ENCODE data around the gene ARF6.
"Not testable (repeated sequence)": the region's sequence is repeated elsewhere in the genome, so short reads cannot be mapped to it uniquely, and the experiment has no call there.

Gene ARF6

DNA sequence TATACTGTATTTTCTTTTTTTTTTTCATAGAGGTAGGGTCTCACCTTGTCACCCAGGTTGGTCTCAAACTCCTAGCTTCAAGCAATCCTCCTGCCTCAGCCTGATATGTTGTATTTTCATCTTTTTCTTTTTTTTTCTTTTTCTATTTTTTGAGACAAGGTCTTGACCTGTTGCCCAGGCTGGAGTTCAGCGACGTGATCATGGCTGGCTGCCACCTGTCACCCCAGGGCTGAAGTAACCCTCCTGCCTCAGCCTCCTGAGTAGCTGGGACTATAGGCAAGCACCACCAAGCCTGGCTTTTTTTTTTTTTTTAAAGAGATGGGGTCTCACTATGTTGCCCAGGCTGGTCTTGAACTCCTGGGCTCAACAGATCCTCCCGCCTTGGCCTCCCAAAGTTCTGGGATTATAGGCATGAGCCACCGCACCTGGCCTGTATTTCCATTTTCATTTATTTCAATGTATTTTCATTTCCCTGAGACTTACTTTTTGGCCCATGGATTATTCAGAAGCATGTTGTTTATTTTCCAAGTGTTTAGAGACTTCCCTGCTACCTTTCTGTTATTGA, 16.2 kb upstream of the ARF6 start:
- DNase-seq (ENCODE audit: low spot score): no peak

DNA sequence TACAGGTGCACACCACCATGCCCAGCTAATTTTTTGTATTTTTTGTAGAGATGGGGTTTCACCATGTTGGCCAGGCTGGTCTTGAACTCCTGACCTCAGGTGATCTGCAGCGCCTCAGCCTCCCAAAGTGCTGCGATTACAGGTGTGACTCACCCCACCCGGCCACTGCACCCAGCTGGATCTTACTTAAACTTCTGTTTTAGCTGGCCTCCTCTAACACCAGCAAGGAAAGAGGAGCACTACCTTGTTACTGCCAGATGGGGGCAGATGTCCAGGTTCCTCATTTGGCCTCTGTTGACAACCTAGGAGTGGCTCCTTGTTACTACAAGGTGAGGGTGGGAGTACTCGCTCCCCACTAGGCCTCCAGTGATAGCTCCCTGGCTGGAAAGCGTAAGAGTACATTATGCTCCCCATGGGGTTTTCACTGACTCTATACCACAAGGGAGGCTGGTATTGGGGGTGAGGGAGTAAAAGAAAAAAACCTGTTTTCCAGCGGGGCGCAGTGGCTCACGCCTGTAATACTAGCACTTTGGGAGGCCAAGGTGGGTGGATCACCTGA, 13.2 kb upstream of the ARF6 start:
- DNase-seq (ENCODE audit: low spot score): no peak

DNA sequence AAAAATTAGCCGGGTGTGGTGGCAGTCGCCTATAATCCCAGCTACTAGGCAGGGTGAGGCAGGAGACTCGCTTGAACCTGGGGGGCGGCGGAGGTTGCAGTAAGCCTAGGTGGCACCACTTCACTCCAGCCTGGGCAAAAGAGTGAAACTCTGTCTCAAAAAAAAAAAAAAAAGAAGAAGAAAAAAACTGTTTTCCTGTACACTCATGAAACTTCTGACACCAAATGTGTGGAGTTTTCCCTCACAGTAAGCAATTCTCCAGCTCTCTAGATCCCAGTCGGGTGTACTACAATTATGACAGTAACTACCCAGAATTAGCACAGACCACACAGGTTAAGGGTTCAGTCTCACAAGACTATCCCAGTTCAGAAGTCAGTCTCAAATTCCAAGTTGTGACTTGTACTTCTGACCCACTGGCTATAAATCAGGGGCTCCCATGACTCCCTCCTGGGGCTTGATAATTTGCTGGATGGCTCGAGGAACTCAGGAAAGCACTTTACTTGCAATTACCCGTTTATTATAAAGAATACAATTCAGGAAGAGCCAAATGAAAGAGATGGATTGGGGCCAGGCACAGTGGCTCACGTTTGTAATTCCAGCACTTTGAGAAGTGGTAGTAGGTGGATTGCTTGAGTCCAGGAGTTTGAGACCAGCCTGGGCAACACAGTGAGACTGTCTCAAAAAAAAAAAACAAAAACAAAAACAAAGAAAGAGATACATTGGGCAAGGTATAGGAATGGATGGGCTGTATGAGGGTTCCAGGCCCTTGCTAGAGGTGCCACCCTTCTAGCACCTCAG, 12.4 kb upstream of the ARF6 start:
- DNase-seq (ENCODE audit: low spot score): no peak

DNA sequence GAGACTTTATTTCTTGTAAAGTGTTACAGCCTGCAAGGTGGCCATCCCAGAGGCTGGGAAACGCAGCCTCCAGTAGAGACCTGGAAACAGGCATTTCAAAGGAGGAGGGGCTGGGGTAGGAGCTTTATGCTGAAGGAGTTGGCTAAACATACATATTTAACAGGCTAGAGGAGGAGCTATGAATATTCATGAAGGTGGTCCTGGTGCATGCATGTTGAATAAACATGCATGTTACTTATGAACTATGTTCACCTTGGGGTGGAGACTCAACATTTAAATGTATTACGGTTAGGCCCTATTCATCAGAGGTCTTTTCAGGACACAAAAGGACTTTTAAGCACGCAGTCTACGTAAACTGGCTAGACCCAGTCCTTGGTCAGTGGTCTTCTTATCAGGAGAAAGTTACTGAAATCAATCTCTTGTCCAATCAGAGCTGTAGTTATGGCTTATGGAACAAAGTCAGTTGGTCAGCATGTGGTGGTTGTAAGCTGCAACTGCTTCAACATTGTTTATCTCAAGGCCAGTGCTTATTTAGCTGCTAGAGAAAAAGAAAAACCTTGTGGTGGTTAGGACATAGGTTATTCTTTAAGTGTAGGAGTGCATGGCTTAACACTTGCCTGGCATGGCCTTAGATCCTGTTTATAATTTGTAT, 11.4 kb upstream of the ARF6 start:
- no peak for DNase-seq (ENCODE audit: low spot score)

DNA sequence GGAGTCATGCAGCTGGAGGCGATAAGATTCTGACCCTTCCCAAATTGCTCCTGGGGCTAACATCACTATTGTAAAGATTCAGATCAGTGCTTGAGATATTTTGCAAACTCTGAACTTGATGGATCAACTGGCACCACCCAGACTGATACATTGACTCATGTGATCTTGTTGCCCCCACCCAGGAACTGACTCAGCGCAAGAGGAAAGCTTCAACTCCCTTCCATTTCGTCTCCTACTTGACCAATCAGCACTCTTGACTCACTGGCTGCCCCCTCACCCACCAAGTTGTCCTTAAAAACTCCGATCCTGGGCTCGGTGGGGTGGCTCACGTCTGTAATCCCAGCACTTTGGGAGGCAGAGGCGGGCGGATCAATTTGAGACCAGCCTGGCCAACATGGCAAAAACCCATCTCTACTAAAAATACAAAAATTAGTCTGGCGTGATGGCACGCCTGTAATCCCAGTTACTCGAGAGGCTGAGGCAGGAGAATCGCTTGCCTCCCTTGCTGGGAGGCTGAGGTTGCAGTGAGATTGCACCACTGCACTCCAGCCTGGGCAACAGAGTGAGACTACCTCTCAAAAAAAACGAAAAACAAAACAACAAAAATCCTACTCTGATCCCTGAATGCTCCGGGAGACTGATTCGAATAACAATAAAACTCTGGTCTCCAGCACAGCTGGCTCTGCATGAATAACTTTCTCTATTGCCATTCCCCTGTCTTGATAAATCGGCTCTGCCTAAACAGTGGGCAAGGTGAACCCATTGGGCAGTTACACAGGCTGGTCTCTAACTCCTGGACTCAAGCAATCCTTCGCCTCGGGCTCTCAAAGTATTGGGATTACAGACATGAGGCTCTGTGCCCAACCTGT, 9.8 kb upstream of the ARF6 start:
- DNase-seq (ENCODE audit: low spot score): no peak

DNA sequence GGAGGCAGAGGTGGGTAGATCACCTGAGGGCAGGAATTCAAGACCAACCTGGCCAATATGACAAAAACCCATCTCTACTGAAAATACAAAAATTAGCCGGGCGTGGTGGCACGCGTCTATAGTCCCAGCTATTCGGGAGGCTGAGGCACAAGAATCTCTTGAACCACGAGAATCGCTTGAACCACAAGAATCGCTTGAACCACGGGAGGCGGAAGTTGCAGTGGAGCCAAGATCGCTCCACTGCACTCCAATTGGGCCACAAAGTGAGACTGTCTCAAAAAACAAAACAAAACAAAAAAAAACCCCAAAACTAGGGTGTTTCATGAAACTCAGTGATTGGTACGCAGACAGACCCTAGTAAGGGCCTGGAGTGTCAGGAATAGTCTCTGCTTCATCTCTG, 6.4 kb upstream of the ARF6 start:
- no peak for DNase-seq (ENCODE audit: low spot score)

DNA sequence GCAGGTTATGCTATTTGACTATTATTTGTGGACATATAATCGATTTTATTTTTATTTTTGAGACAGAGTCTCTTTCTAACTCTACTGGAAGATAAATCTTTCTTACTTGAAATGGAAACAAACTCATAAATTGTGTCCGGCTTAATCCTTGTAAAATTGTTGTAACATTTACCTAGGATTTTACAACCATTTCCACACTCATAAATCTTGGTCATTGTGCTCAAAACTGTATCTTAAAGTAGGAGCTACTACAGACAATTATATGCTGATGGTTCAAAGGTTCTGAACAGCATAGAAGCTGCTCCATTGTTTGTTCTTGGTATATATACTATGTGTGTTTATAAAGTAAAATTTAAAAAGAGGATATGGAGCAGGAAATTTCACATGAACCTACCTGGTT, 4.6 kb upstream of the ARF6 start:
- no peak for DNase-seq (ENCODE audit: low spot score)

DNA sequence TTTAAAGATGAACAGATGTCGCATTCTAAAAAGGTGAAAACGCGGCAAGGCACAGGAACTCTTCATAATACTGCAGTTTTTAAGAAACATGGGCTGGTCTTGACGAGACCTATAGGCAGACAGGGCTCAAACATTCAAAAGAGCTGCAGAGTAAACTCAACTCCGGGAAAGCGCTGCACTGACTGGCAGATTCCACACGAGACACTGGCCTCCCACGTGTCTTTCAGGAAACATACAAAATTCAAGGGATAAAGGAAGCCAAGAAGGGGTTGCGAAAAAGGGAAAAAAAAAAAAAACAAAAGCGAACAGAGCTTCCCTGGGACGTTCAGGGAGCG, 614 bp upstream of the ARF6 start:
- no peak for DNase-seq (ENCODE audit: low spot score)

DNA sequence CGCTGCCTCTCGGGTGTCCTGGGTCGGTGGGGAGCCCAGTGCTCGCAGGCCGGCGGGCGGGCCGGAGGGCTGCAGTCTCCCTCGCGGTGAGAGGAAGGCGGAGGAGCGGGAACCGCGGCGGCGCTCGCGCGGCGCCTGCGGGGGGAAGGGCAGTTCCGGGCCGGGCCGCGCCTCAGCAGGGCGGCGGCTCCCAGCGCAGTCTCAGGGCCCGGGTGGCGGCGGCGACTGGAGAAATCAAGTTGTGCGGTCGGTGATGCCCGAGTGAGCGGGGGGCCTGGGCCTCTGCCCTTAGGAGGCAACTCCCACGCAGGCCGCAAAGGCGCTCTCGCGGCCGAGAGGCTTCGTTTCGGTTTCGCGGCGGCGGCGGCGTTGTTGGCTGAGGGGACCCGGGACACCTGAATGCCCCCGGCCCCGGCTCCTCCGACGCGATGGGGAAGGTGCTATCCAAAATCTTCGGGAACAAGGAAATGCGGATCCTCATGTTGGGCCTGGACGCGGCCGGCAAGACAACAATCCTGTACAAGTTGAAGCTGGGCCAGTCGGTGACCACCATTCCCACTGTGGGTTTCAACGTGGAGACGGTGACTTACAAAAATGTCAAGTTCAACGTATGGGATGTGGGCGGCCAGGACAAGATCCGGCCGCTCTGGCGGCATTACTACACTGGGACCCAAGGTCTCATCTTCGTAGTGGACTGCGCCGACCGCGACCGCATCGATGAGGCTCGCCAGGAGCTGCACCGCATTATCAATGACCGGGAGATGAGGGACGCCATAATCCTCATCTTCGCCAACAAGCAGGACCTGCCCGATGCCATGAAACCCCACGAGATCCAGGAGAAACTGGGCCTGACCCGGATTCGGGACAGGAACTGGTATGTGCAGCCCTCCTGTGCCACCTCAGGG, 679 bp downstream of the ARF6 start:
- no peak for DNase-seq (ENCODE audit: low spot score)

DNA sequence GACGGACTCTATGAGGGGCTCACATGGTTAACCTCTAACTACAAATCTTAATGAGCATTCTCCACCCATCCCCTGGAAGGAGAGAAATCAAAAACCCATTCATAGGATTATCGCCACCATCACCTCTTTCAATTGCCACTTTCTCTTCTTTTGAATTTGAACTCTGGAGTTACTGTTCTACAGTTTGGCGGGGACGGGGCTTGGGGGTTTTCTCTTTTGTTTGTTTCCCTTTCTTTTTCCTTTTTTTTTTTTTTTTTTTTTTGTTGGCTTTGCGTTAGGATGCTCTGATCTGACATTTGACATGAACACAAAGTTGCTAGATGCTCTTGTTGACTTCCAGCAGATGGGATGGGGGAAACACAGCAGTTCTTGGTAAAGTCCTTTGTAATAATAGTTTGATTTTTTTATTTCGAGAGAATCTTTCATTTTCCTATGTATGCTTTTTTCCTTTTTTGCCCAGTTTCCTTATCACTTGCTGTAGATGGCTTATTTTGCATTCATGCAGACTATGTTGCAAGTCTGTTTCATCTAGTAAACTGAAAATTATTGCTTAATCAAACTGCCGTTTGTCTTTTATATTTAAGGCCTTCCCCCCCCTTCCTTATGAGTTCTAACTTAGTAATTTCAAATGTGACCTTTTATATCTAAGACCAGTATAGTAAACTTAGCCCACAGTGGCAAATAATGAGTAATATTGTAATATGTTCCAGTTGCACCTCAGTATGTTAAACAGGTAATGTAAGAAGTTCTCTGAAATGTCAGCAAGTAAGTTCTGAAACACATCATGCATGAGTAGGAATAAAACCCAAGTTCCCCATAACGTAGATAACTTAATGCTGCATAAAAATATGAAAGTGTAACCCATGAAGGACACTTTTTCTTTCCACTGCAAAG, 1.6 kb downstream of the ARF6 start:
- not testable (repeated sequence) for DNase-seq (ENCODE audit: low spot score)

DNA sequence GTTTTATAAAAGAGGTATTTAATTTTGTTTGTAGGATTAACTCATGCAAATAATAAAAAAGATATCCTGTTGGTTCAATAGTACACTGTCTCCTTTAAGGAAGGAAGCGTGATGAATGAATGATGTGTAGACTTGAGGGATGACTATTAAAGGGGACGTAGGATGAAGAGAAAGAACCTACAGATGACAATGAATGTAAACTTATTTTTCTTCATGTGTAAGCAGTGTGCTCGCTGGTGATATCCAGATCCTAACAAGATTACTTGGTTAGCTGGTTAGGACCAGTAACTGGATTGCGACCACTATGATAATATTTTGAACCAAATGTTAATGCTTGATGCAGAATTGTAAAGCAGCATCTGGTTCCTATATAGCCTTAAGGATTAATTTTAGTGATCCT, 2.6 kb downstream of the ARF6 start:
- DNase-seq (ENCODE audit: low spot score): no peak

DNA sequence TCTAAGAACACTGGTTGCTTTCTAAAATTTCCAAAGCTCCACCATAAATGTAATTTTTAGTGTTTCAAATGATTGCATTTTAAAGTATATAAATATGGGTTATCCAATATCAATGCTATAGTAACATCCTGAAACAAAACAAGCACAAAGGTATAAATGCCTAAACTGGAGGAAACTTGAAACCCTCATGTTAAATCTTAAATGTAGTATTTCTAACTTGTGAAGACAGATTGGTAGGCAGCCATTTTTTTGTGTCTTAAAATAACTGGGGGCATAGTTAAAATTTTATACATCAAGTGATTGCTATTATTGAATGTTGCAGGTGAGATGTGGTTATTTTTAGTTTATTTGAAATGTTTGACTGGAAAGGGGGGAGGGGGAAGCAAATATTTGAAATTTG, 3.4 kb downstream of the ARF6 start:
- DNase-seq (ENCODE audit: low spot score): not testable (repeated sequence)

DNA sequence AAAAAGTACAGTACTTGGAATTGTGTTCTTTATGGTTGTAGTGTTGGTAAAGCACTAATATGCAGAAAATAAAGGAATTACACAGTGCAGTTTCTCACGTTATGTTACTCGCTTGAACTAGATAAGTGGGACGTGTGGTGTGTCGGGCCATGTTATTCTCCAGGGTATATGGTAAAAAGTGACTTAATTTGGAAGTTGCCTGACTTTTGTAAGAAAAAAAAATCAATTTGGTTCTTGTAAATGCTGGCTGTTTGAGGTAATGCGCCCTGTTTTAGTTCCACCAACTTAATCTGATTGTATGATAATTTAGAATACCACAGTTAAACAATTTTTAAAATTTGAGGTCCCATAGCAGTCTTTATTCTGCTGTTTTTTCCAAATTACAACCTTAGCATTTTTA, 4.1 kb downstream of the ARF6 start:
- no peak for DNase-seq (ENCODE audit: low spot score)

DNA sequence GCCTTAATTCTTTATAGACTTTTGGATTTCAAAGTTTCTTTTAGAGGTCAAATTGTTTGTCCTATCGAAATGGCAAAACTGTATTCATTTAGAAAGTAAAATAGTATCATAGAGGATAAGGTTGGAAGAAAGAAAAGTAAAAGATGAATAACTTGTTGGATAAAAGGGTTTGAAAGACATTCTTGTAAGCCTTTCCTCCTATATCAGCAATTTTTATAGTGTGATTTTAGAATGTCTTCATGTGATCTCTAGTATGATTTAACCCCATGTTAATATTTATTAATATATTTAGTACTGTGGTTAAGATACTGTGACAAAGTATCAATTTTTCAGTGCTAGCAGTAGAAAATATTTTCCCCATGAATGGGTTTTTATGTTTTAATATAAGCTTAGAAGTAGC, 4.5 kb downstream of the ARF6 start:
- no peak for DNase-seq (ENCODE audit: low spot score)

DNA sequence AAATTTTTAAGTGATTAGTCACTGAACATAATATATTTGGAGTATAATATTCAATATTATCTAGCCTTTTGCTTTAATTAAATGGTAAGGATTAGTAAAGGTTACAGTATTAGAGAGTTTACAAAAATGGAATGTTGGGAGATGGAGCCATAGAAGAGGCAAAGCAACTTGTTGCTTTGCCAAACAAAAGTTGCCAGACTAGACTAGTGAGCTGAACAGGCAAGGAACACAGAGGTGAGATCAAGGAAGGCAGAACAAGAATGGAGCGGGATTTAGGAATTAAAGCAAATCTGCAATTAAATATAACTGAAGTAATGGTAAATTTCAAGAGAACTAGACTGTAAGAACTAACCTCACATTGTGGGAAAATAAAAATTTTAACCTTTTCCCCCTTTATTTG, 5.1 kb downstream of the ARF6 start:
- no peak for DNase-seq (ENCODE audit: low spot score)

DNA sequence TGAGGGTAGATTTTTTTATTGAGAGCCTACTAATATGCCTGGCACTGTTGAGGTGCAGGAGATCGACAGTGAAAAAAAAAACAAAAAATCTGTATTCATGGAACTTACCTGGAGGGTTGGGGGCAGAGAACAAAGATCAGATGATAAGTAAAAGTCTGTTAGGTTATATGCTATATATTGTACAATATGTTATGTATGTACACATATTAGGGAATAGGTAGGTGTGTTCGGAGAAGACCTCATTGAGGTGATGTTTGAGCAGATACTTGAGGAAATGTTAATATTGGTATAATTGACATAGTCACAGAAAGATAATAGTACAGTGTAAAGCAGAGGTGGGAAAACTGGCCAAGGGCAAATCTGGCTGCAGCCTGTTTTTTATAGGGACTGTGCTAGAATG, 5.6 kb downstream of the ARF6 start:
- no peak for DNase-seq (ENCODE audit: low spot score)

DNA sequence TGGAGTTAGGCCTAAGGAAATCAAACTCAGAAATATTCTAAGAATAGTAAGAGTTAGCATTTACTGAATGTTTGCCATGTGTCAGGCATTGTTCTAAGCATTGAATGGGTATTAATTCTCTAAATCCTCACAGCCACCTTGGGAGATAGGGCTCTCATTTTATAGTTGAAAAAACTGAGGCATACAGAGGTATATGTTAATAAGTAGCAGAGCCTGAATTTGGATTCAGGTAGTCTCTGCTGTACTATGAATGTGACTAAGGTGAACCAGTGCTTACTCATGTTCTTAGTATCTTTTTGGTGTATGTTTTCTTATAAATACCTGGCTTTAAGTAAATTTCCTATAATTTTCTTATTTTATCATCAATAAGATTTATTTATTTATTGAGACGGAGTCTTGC, 8.1 kb downstream of the ARF6 start:
- no peak for DNase-seq (ENCODE audit: low spot score)

DNA sequence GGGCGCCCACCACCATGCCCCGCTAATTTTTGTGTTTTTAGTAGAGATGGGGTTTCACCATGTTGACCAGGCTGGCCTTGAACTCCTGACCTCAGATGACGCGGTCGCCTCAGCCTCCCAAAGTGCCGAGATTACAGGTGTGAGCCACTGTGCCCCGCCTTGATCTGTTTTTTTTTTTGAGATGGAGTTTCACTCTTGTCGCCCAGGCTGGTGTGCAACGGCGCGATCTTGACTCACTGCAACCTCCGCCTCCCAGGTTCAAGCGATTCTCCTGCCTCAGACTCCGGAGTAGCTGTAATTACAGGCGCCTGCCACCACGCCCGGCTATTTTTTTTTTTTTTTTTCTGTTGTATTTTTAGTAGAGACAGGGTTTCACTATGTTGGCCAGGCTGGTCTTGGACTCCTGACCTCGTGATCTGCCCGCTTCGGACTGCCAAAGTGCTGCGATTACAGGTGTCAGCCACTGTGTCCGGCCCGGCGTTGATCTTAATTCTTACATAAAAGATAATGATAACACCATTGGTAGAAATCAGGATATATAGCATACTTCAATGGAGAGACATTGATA, 9.9 kb downstream of the ARF6 start:
- not testable (repeated sequence) for DNase-seq (ENCODE audit: low spot score)

DNA sequence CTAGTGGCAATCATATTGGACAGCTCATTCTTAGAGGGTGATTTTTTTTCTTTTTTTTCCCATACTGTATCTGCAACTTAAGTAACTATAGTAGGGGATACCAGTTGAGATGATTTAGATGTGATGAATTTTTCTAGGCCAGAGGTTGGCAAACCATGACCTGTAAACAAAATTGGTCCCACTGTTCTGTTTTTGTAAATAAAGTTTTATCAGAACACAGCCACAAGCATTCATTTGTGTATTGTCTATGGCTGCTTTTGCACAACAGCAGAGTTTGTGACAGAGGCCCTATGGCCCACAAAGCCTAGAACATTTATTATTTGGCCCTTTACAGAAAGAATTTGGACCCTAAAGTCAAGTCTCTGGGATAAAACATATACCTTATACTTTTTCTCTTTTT, 11.4 kb downstream of the ARF6 start:
- no peak for DNase-seq (ENCODE audit: low spot score)

DNA sequence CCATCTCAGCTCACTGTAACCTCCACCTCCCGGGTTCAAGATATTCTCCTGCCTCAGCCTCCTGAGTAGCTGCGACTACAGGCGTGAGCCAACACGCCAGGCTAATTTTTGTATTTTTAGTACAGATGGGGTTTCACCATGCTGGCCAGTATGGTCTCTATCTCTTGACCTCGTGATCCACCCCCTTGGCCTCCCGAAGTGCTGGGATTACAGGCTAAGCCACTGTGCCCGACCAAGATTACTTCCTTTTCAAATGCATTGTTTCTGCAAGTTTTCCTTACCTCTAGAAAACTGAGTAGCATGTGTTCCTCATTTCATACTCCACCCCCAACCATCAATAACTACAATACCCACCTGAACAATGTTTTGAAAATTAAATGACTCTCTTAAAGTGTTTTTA, 13.1 kb downstream of the ARF6 start:
- DNase-seq (ENCODE audit: low spot score): no peak
